NCI-H446 treated with DMSO at 0.1 percent for 48 hours (cell line): ENCODE results near the gene COG5.
"Not testable (repeated sequence)": the region's sequence is repeated elsewhere in the genome, so short reads cannot be mapped to it uniquely, and the experiment has no call there.

ENCODE experiments used
- DNase-seq: peaks from one replicate; lab custom pipeline; 2025; lab: John Stamatoyannopoulos, UW

Gene COG5

DNA sequence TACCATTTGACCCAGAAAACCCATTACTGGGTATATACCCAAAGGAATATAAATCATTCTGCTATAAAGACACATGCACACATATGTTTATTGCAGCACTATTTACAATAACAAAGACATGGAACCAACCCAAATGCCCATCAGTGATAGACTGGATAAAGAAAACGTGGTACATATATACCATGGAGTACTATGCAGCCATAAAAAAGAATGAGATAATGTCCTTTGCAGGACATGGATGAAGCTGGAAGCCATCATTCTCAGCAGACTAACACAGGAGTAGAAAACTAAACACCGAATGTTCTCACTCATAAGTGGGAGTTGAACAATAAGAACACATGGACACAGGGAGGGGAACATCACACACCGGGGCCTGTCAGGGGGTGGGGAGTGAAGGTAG is 408.0 kb downstream of the COG5 start:
- not testable (repeated sequence) for DNase-seq

DNA sequence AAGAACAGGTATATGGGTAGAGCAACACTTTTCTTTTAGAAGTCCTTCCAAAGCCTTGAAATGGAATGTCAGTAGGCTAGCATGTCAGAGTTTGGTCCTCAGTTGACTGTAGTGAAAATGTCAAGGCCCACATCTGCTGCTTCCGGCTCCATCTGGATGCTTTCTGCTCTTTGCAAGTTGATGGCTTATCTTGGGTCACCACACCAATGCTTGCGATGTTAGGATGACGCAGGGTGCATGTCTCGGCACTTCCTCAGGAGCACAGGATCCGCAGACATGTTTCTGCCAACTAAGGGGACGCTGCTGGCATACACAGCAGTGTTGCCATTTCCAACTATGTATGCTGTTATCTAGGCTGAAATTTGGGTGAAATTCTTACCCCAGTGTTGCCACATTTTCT is 408.9 kb downstream of the COG5 start:
- no peak for DNase-seq

DNA sequence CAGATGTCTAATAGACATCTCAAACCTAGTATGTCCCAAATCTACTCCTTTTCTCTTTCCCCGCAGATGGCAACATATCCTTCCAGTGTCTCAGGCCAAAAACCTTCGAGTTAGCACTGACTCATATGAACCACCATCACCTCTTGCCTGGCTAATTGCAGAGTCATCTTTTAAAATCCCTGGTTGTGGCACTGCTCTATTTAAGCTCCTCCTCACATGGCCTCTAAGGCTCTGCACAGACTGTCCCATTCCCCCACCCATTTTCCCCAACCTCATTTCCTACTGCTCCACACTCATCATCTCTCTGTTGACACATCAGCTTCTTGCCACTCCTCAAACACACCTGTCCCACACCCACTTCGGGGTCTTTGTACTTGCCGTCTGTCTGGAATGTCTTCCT is 411.7 kb downstream of the COG5 start:
- no peak for DNase-seq
